GM15510 (cell line): ENCODE results near the gene CD47.

ENCODE experiments used
- POLR2A ChIP-seq: IDR thresholded peaks from 3 replicates; pipeline ENCODE4 v1.6.1; 2011; ENCODE audit warnings: borderline replicate concordance; ENCODE audit not compliant: insufficient read length; ENCODE audit errors: extremely low read depth

The CD47 gene

DNA sequence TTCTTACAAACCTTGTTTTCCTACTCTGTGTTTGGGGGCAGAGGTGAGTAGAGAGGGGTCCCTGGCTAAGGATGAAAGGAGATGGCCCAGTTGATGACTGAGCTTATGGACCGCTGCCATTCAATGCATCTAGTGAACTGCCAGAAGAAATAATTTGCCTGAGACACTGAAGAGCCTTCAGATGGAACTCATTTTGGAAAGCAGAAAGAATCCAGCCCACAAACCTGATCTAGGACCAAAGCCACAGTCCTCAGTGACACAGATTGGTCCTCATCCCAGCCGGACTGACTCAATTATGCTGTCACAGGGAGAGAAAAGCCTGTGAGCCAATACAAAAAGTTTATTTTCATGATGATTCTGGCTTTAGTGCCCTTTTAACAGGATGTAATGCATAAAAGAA, 82.7 kb downstream of the CD47 start:
- TF ChIP-seq POLR2A = no peak

DNA sequence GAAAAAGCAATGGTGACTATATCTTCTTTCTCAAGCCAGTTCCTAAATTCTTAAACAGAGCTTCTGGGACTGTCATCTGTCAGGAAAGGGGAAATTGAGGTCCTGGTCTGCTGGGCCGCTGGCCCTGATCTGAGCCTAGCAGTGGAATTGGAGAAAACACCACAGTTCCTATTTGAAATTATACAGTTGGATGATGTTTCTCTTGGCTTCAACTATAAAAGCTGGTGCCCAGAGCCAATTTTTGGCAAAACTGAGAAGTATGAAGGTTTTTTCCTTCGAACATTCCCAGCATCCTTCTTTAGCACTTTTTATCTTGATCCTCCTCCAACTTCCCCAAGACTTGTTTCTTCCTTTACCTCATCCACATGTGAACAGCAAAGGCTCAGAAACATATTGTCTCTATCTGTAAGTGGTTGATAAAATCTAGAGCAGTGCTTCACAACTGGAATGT, 83.9 kb downstream of the CD47 start:
- TF ChIP-seq POLR2A = no peak

DNA sequence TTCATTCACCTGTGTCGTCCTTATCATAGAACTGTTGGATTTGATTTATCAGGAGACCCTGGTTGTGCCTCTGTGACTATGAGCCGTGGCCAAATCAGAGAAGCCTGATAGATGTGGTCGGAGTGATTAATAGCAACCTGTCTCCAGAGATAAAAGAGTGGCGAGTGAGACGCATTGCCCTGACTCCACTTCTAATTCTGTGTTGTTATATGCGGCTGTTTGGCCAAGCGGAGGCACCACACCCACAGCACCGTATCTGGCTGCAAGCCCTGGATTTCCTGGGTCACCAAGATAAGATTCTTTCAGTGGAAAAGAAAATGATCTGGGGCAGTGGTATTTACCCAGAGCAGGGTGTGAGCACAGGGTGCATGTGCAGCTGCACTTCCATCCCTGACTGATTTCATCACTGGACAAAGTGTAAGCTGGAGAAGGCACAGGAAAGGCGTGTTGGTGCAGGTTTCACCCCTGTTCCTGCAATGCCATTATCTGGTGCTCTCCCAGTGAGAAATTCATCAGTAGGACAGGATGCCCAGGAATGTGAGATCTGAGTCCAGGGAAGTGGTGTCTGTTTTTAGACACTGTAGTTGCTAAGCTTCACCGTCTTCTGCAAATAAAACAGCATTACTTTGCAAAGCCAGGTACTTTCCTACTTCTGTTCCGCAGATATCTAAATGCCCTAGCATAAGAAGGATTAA, 84.6 kb downstream of the CD47 start:
- TF ChIP-seq POLR2A = no peak

DNA sequence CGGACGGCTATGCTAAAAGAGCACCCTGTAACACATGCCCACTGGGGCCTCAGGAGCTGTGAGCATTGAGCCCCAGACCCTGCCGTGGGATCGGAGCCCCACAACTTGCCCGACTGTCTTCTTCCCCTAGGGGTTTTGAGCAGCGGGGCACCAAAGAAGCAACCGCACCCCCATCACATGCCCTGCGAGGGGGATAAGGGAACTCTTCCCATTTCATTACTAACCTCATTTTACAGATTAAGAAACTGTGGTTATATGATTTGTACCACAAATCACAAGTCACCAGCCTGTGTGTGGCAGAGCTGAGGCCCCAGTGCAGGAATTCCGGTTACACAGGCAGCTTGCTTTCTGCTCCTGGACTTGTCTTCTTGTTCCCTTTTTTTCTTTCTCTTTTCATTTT, 86.2 kb downstream of the CD47 start:
- no peak for TF ChIP-seq POLR2A

DNA sequence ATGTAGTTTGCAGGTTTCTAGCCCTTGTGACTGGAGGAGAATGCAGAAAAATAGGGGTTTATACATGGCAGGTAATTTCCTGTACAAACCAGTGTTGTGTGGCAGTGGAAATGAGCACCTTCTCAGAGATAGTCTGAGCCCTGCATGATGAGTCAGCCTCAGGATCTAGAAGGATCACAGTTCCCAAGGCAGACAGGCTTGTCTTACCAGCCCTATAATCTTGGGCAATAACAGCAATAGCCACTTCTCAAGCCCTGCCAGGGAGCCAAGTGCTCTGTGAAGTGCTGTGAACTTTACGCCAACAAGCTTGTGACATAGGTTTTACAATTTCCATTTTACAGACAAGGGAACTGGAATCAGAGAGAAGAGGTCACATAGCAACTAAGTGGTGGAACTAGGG, 89.4 kb downstream of the CD47 start:
- TF ChIP-seq POLR2A = no peak

DNA sequence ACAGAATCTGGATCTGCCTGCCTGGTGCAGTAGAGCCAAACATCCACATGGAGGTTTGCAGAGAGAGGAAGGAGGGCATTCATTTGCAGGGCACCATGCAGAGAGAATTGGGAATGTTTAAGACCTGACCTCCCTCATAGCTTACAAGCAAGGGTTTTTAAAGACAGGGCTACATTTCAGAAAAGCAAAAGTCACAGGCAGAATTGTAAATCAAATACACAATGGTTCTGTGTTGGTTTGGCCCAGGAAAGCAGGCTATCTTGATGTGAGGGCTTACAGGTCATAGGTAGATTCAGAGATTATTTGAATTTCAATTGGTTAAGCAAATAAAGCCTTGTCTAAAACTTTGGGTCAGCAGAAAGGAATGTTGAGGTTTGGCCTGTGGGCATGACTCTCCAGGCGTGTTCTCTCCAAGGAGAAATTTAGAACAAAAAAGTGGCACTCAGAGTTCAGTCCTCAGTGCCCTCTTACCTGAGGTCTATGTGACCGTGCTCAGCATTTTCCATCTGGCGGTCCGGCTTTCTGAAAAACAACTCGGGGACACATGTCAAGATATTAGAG, 91.5 kb downstream of the CD47 start:
- no peak for TF ChIP-seq POLR2A

DNA sequence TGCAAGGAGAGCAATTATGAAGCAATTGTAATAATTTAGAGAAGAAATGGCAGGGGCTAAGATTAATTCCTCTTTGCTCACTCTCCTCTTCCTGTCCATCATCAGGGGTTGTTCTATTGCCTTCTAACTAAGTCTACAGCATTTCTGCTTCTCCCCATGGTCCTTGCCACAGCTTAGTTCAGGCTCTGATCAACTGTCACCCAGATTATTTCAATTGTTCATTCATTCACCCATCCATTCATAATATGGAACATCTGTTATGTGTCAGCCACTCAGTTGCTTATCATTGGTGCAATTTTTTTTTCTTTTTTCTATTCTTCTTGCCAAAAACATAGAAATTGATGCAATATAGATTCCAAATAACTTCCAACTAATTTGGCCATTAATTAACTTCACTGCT, 93.2 kb downstream of the CD47 start:
- no peak for TF ChIP-seq POLR2A

DNA sequence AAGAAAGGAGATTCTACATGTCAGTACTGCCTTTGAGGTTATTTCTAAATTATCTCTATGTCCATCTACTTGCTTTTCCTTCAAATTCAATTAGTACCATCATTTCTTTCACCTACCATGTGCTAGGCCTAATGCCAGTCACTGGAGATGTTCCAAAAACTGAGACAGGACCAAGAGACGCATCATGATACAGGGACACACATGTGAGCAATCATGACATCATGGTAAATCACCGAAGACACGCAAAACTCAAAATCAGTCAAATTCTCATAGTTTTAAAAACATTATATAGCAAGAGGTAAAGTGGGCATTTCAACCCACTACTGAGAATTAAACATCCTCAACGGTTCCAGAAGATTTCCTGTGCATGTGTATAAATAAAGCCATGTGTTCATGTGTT, 95.0 kb downstream of the CD47 start:
- TF ChIP-seq POLR2A = no peak

DNA sequence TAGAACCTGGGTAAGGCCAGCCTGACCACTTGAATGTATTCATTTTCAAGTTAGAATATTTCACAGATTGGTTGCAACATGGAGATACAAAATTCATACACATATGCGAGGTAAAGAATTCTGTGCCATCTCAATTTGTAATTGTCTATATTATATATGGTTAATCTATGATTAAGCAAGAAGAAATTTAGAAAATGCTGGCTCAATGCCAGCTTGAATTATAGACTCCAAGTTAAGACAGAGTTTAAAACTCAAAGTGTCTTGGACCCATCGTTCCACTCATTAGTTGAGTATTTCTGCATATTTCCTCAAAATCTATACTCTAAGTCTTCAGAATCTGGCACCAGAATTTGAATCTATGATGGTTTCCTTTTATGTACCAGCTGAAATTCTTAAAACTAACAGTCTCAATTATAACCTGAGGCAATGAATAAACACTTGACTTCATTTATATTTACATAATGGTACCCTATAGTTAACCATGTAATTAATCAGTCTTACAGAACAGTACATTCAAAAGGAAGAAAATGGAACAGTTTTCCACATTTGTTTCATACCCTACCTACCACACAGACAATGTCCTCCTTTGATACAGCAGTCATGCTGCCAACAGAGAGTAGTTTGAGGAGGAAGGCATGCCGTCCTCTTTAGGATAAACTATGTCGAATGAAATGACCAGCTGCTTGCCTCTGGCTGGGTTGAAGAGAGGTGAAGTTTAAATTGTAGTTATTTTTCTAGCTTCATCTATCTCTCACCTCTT, 95.7 kb downstream of the CD47 start:
- TF ChIP-seq POLR2A = no peak

DNA sequence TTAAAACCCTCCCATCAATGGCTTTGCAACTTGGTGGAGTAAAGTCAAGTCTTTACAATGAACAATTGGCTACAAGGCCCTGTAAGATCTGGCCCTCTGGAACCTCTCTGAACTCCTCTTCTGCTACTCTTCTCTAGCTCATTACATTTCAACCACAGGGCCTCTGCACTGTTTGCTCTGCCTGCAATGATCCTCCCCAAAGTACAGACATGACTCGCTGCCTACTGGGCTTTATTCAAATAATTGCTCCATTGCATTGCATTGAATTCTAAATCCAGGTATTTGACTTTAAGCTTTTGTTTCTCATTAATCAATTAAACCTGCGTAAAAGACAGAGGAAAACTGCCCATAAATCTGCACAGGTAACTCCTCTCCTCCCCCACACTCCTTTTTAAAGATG, 96.7 kb downstream of the CD47 start:
- no peak for TF ChIP-seq POLR2A

DNA sequence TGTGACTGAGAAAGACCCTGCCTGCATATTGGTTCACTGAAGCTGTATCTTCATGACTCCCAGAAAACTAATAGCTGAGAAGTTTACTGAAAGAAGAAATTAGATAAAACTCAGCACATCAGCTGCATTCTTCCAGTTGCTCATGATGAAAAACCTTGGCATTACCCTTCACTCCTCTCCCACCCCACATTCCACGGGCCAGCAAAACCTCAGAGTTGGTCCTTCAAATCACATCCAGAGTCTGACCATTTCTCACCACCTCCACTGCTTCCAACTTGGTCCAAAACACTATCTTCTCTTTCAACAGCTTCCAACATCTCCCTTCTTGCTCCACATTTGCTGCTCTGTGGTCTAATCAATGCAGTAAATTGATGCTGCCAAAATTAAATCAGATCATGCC, 97.1 kb downstream of the CD47 start:
- no peak for TF ChIP-seq POLR2A
